IPS DF 4.7 (cell line): ENCODE data around the gene PPM1G.
"Not testable (repeated sequence)": the region's sequence is repeated elsewhere in the genome, so short reads cannot be mapped to it uniquely, and the experiment has no call there.

ENCODE experiments used
- DNase-seq: peaks from one replicate; pipeline ENCODE4 v3.0.0-alpha.2; 2013; ENCODE audit warnings: low spot score; ENCODE audit errors: extremely low read depth

Gene PPM1G

GRCh38 chr2:27376151-27376865, 33.1 kb downstream of the PPM1G start:
- DNase-seq, result no peak

- DNase-seq, result no peak
Observed at GRCh38 chr2:27375513-27376099, 33.8 kb downstream of the PPM1G start.

GRCh38 chr2:27373567-27373966, 35.8 kb downstream of the PPM1G start:
- no peak for DNase-seq

GRCh38 chr2:27372937-27373336, 36.5 kb downstream of the PPM1G start:
- no peak for DNase-seq

GRCh38 chr2:27370816-27371620, 38.4 kb downstream of the PPM1G start:
- DNase-seq, result no peak

- peak; percentile 93 for DNase-seq
Observed at GRCh38 chr2:27370026-27370815, 39.2 kb downstream of the PPM1G start, which contains the start of the genes EIF2B4 and SNX17. EIF2B4 (minus strand) TSS chr2:27370338; CDS start chr2:27370314, 24 bp downstream. SNX17 (plus strand) TSS chr2:27370616; CDS start chr2:27370744, 128 bp downstream.

GRCh38 chr2:27369471-27370025, 39.8 kb downstream of the PPM1G start:
- DNase-seq, result no peak

- DNase-seq, result no peak
Observed at GRCh38 chr2:27363933-27364332, 45.5 kb downstream of the PPM1G start.

- DNase-seq, result no peak
Observed at GRCh38 chr2:27362678-27363420, 46.5 kb downstream of the PPM1G start.

GRCh38 chr2:27356382-27357181, 52.8 kb downstream of the PPM1G start, which contains the start of gene GTF3C2:
GTF3C2 (minus strand) TSS chr2:27356764; CDS start chr2:27343554, 13,210 bp downstream.
- DNase-seq, result peak; percentile 98

GRCh38 chr2:27356056-27356381, 53.4 kb downstream of the PPM1G start:
- DNase-seq, result no peak

- DNase-seq, result no peak
Observed at GRCh38 chr2:27354597-27354927, 54.8 kb downstream of the PPM1G start.

GRCh38 chr2:27353762-27354596, 55.4 kb downstream of the PPM1G start:
- DNase-seq, result no peak

- DNase-seq, result not testable (repeated sequence)
Observed at GRCh38 chr2:27353386-27353761, 56.0 kb downstream of the PPM1G start.

- no peak for DNase-seq
Observed at GRCh38 chr2:27351802-27352598, 57.4 kb downstream of the PPM1G start.

- DNase-seq, result no peak
Observed at GRCh38 chr2:27350106-27350693, 59.2 kb downstream of the PPM1G start.

- no peak for DNase-seq
Observed at GRCh38 chr2:27347641-27348040, 61.8 kb downstream of the PPM1G start.

GRCh38 chr2:27336173-27336572, 73.2 kb downstream of the PPM1G start:
- DNase-seq, result no peak
